Psoas muscle (tissue), 8 donors: ENCODE measurements around the gene AREL1. TPM values are rescaled to one million over a fixed set of nuclear protein-coding genes. Genes with fewer than 3 reads are reported as not detected.

Experiments
- ATAC-seq, 4 donors: fragments of 200-7000 bp; cut with Tn5 transposase; one replicate each; pipeline ENCODE4 v1.9.1; 2020; ENCODE audit warnings: moderate library complexity in 3 of 4, mild to moderate bottlenecking in 2 of 4
- DNase-seq, 2 donors: peaks; one replicate each; pipeline ENCODE4 v3.0.0-alpha.2; 2020
- H3K27ac ChIP-seq: fragments of 200-600 bp; one replicate; pipeline ENCODE4 v1.8.0; 2022
- H3K27me3 ChIP-seq, 3 donors: fragments of 200-600 bp in 1 of 3; one replicate each; pipeline versions ENCODE4 v1.6.1 to v1.8.0; 2013 to 2022; ENCODE audit warnings: low read length in 2 of 3, mild to moderate bottlenecking in 2 of 3, moderate library complexity in 1 of 3; ENCODE audit not compliant: insufficient read depth in 3 of 3
- H3K36me3 ChIP-seq, 2 donors: fragments of 200-600 bp in 1 of 2; one replicate each; pipeline versions ENCODE4 v1.6.1 to v1.8.0; 2013 to 2022; ENCODE audit warnings: low read depth in 1 of 2, mild to moderate bottlenecking in 1 of 2, moderate library complexity in 1 of 2; ENCODE audit not compliant: insufficient read depth in 1 of 2
- H3K4me1 ChIP-seq: fragments of 200-600 bp; one replicate; pipeline ENCODE4 v1.8.0; 2022
- H3K4me3 ChIP-seq: fragments of 200-600 bp; one replicate; pipeline ENCODE4 v1.8.0; 2022; ENCODE audit warnings: mild to moderate bottlenecking
- H3K9me3 ChIP-seq: fragments of 200-600 bp; one replicate; pipeline ENCODE4 v1.8.0; 2022
- WGBS, 3 donors: extraction: QIAGEN DNeasy Blood & Tissue Kit; methylation state at CpG; one replicate each; pipeline versions ENCODE4 v1.1.6 to v1.1.7; 2013; 5-methylcytosine and 5-hydroxymethylcytosine counted together
- intact Hi-C, 2 donors: fragments of 100-400 bp; cut with DNase I; formaldehyde crosslinking; loops; one replicate each; pipeline versions ENCODE4 v1.11.0 to v1.14.2; 2022
- polyA plus RNA-seq, 3 donors: library from polyadenylated mRNA; stranded (reverse); fragments of 200-250 nt; gene quantifications; one replicate each; pipeline ENCODE4 v1.2.3, GENCODE V29; 2013
- total RNA-seq, 4 donors: library from RNA; stranded (reverse); fragmentation: NEBNext Ultra II Directional in 2 of 4; extraction: Animal tissue kit (Norgen Biotek cat#: 25700) in 2 of 4; gene quantifications; one replicate each; pipeline versions ENCODE4 v1.2.1 to v1.2.4, GENCODE V29; 2021 to 2023
- TF ChIP-seq, protein P1 (sequence below): fragments of 200-600 bp; IDR thresholded peaks from one replicate; pipeline ENCODE4 v1.8.0; 2022; ENCODE audit warnings: antibody characterized with exemption
- donor health status: healthy with polysubstance abuse.
- donor health status: DM: no; HTN: no; CAD: no; lungs with moderate emphysema.
- donor health status: Bipolar disorder and iron deficiency.
- donor health status: healthy.
- donor health status: DM: yes; HTN: yes; CAD: no.
- donor health status: DM: no; HTN: no; CAD: no.
- donor health status: DM: no; HTN: no; CAD: no.
- donor health status: DM: yes; HTN: yes; CAD: no.

Gene AREL1
- total and polyA plus RNA-seq, 7 donors = 8.5 to 24.6 (median 15.4) TPM

DNA sequence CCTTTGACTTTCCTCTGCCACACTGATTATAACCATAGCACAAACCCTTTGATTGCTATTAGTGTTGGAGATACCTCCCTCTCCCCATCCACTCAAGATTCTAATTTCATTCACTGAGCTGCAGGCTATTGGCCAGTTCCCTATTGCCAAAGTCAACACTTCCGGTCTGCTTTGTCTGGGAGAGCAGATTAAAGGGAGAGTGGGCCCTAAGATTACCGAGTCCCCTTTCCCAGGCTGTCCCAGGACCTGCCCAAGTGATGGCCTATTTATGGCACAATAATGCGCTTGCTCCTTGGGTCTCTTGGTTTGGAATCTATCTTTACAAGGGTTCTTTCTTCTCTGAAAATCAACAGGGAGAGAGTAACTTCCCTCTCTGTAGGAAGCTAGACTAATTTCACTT lies 57.9 kb downstream of the AREL1 start:
- no peak for DNase-seq
- no peak for ATAC-seq
- H3K27ac ChIP-seq = no peak overlapping the region
- H3K9me3 ChIP-seq = no peaks in the 10 kb centered on the region
- WGBS, 3 donors = 68 to 83% (median 77%) methylated on average over 3 of the region's 3 CpGs
- peaks cover 0 to 41% of the 10 kb centered on the region in 2 donors for H3K36me3 ChIP-seq
- no peak overlapping the region for H3K4me3 ChIP-seq
- H3K4me1 ChIP-seq = peaks cover 24% of the 10 kb centered on the region
- H3K27me3 ChIP-seq = no peaks in the 10 kb centered on the region
- TF ChIP-seq, protein P1, sequence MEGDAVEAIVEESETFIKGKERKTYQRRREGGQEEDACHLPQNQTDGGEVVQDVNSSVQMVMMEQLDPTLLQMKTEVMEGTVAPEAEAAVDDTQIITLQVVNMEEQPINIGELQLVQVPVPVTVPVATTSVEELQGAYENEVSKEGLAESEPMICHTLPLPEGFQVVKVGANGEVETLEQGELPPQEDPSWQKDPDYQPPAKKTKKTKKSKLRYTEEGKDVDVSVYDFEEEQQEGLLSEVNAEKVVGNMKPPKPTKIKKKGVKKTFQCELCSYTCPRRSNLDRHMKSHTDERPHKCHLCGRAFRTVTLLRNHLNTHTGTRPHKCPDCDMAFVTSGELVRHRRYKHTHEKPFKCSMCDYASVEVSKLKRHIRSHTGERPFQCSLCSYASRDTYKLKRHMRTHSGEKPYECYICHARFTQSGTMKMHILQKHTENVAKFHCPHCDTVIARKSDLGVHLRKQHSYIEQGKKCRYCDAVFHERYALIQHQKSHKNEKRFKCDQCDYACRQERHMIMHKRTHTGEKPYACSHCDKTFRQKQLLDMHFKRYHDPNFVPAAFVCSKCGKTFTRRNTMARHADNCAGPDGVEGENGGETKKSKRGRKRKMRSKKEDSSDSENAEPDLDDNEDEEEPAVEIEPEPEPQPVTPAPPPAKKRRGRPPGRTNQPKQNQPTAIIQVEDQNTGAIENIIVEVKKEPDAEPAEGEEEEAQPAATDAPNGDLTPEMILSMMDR = no peak
- intact Hi-C loops = no loop called here

DNA sequence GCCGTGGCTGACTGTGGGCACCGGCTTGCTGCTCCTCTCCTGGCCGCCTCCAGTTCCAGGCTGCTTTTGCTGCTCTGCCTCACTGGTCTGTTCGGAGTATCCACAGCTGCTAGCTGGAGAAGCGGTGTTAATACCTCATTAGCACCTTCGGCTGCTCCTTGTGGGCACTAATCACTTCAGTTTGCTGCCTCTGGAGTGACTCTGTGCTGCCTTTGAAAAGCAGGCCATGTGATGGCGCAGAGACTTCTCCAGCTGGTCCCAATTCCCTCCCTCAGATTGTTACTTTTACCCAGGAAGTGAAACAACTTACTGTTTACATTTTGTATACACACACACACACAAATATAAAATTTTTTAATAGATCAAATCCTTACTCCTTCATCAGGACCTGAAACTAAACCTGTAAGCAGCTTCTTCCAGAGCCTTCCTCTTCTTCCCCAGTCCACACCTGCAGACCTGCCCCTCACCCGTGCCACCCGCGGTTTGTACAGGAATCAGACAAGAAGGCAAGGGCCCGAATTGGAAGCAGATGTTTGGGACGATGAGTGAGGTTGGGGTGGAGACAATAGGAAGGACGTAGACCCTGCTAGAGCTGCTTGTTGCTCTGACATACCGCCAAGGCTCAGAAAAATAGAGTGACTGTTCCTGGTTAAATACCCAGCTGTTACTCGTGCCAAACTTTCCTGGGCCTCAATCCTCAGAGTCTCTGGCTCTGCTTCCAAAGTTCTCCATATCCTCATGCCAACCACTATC lies 59.3 kb downstream of the AREL1 start:
- peaks cover 16% of the 10 kb centered on the region for H3K4me1 ChIP-seq
- 69 to 77% (median 72%) methylated on average over 15 of the region's 15 CpGs for WGBS, 3 donors
- no peak for ATAC-seq
- peaks cover 0 to 33% of the 10 kb centered on the region in 2 donors for H3K36me3 ChIP-seq
- TF ChIP-seq, protein P1 = no peak
- intact Hi-C loops = no loop called here
- no peak for DNase-seq
- H3K27me3 ChIP-seq = no peaks in the 10 kb centered on the region
- H3K4me3 ChIP-seq = no peak overlapping the region
- no peaks in the 10 kb centered on the region for H3K9me3 ChIP-seq
- H3K27ac ChIP-seq = no peak overlapping the region

DNA sequence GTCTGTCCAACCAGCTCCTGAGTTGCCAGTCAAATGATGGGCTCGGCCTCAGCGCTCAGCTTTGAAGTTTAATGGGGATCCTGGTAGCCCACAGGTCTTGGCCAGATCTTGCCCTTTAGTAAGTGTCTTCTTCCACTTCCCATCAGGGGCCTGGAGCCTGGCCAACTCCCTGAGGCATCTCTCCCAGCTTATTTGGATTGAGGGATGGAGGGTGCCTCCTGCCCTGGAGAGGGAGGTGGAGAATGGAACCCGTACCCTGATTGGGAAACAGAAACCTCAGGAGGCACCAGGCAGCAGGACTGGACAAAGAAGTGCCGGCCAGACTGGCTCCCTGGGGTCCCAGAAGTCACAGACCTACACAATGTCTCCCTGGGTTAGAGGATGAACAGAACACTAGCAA lies 60.3 kb downstream of the AREL1 start:
- Histone ChIP-seq H3K36me3 (peaks cover 0 to 32% of the 10 kb centered on the region in 2 donors), H3K27ac (no peak overlapping the region), H3K27me3 (no peaks in the 10 kb centered on the region), H3K4me3 (no peak overlapping the region), H3K4me1 (peaks cover 12% of the 10 kb centered on the region), H3K9me3 (no peaks in the 10 kb centered on the region)
- ATAC-seq (peak in 1 of 4 donors; percentile 7), DNase-seq (no peak)
- TF ChIP-seq, protein P1 = no peak
- 65 to 88% (median 76%) methylated on average over 4 of the region's 4 CpGs for WGBS, 3 donors
- intact Hi-C loops = no loop called here

DNA sequence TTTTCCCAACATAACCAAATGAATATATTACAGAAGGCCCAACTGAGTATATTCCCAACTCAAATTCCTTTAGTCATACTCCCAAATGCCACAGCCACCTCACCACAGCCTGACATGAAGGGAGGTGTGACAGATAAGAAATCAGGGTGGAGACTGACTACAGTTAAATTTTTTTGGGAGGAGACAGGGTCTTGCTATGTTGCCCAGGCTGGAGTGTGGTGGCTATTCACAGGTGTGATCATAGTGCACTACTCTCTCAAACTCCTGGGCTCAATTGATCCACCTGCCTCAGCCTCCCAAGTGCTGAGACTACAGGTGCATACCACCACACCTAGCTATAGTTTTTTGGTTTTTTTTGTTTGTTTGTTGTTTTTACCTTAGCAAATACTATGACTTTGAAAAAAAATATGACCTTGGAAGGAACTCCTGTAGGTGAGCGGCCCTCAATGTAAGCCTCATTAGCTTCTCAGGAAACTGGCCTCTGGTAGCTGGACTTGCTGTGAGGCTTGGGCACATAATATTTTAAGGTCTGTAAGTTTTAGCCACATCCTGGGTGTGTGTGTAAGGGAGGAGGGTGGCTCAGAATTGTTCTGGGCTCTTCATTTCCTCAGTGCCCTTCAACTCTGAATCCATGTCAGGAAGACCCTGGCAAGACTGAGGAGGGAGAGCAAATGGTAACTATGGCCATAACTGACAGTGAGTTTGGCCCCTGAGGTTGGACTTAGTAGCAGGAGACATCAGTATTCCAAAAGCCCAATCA lies 61.8 kb downstream of the AREL1 start:
- DNase-seq = no peak
- no peaks in the 10 kb centered on the region for H3K9me3 ChIP-seq
- 92 to 100% (median 100%) methylated on average over 1 of the region's 1 CpG for WGBS, 3 donors
- H3K27me3 ChIP-seq = no peaks in the 10 kb centered on the region
- TF ChIP-seq, protein P1 = no peak
- H3K4me1 ChIP-seq = peaks cover 7% of the 10 kb centered on the region
- no peak overlapping the region for H3K4me3 ChIP-seq
- intact Hi-C loops = no loop called here
- H3K27ac ChIP-seq = no peak overlapping the region
- H3K36me3 ChIP-seq = peaks cover 0 to 20% of the 10 kb centered on the region in 2 donors
- ATAC-seq = no peak
